Measurements from ENCODE around the gene PSMB2.

DNA sequence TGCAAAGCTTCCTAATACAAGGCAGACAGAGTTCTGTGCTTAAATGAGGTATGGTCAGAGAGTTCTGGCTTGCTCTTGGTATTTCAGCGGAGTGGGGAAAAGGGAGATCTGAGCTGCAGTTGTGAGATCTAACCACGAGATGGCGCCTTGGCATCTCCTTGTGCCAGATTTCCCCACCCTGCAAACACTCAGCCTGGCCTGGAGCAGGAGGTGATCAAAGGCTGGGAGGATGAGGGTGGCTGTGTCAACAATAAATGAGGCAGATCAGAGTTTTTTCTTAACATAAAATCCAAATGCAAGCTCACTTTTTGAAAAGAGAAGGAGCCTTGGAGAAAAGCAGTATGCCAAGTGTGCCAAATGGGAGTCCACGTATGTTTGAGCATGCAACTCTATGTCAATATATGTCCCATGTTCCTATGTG is 72.3 kb downstream of the PSMB2 start:
- TF ChIP-seq, protein P1, sequence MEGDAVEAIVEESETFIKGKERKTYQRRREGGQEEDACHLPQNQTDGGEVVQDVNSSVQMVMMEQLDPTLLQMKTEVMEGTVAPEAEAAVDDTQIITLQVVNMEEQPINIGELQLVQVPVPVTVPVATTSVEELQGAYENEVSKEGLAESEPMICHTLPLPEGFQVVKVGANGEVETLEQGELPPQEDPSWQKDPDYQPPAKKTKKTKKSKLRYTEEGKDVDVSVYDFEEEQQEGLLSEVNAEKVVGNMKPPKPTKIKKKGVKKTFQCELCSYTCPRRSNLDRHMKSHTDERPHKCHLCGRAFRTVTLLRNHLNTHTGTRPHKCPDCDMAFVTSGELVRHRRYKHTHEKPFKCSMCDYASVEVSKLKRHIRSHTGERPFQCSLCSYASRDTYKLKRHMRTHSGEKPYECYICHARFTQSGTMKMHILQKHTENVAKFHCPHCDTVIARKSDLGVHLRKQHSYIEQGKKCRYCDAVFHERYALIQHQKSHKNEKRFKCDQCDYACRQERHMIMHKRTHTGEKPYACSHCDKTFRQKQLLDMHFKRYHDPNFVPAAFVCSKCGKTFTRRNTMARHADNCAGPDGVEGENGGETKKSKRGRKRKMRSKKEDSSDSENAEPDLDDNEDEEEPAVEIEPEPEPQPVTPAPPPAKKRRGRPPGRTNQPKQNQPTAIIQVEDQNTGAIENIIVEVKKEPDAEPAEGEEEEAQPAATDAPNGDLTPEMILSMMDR (conservative IDR thresholded peaks at IDR 0.05; ENCODE audit: low read length): peak; percentile 96
- no peak for TF ChIP-seq EZH2phosphoT487 (IDR thresholded peaks at IDR 0.05; ENCODE audit: borderline replicate concordance, low read depth, low read length)
